HG03135 (cell line): ENCODE measurements around the gene CSNK1G2.

Experiments used
- ATAC-seq: cut with Tn5 transposase; IDR thresholded peaks from one replicate; pipeline ENCODE4 v1.9.1; 2021; ENCODE audit warnings: mild to moderate bottlenecking, moderate library complexity; ENCODE audit not compliant: unreplicated experiment

The CSNK1G2 gene

DNA sequence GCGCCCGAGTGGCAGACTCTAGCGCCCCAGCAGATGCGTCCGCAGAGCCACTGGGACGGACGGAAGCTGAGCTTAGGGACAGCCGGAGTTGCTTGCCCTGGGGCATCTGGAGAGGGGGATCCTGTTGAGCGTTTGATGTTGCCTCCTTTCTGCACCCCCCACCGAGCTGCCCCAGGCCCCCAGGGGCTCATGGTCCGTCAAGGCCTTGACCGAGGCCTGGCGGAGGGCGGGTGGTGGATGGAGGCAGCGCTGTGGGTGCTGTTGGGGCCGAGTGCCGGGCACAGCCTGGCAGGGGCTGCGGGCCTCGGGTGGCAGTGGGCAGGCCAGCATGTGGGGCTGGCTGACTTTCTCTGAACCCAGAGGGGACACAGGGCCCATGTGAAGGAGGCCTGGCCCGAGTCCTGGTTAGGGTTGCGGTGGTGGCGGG is 2.7 kb downstream of the CSNK1G2 start:
- ATAC-seq: no peak

GRCh38 chr19:1944088-1944915 is 3.3 kb downstream of the CSNK1G2 start:
- no peak for ATAC-seq

DNA sequence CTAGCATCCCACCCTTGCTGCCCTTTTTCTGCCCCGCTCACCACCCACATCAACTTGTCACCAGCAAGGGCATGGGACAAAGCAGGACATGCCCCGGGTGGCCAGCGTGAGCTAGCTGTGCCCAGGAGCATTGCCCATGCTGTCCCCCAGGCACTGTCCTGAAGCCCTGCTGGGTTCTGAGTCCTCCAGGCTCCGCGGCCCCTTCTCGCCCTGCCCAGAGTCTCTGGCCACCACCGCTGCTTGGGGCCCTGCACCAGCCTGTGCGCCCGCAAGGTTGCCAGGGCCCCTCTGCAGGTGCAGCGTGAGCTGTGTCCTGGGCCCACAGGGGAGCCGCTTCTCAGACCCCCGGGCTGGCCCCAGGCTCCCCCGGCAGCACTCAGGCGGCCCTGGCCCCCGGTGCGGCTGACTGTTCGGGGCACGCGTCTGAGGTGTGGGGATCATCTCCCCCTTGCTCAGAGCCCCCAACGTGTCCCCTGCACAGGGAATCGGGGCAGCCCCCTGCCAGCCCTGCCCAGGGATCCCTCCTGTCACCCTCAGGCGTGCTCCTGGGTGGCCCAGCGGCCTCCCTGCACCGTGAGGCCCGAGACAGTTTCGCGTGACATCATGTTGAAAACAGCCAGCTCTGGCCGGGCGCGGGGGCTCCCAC is 4.1 kb downstream of the CSNK1G2 start:
- no peak for ATAC-seq

DNA sequence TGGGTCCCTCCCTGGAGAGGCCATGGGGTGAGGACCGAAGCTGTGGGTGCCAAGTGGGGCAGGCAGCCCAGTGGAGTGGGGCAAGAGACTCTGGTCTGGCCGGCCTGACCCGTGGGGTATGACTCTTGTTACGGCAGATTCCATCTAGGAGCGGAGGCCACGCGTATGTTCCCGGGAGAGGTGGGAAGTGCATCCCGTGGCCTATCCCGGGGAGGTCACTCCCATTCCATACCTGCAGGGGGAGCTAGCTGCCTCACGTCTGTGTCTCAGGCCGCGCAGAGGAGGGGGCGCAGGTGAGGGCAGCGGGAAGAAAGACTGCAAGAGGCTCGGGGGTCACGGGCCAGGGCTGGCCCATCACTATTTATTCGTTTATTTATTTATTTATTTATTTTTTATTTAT is 4.9 kb downstream of the CSNK1G2 start:
- ATAC-seq: no peak

DNA sequence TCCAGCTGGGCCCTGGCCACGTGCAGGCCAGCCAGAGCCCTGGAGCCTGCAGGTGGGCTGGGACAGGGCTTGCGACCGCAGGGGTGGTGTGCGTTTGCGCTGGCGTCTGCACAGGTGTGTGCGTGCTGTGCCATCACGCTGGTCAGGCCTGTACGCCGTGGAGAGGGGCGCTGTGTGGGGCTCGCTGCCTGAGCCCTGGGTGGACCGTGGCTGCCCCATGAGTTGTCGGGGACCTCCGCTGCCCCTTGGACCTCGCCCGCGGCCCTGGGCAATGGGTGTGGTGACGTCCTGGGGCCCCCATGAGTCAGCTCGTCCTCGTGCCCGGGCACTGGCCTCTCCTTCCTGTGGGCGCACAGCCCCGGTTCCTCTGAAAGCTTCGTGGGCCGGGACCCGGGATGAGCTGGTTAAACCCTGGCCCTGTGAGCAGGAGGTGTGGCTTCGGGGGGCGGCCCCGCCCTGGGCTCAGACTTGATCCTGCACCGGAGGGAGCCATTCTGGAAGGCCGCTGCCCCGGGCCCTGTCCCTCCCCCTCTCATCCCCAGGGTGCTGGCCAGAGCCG is 6.8 kb downstream of the CSNK1G2 start:
- no peak for ATAC-seq

GRCh38 chr19:1949304-1950101 is 8.5 kb downstream of the CSNK1G2 start:
- no peak for ATAC-seq

DNA sequence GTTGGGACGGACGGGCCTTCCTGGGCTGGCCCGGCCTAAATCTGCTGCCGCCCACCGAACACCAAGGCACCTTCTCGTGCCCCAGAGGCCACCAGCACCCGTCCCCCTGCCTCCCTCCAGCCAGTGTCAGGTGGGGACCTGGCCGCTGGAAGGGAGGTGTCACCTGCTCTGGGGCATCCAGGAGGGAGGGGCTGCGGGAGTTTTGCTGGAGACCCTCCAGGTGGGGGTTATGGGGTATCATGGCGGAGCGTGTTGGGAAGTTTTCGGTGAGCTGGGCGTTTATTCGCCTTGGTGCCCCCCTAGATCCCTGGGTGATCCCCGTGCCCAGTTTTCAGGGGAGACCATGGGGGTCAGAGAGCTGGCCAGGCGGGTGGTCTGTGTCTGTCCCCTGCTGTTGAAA is 9.7 kb downstream of the CSNK1G2 start:
- no peak for ATAC-seq

GRCh38 chr19:1952635-1953034 is 11.7 kb downstream of the CSNK1G2 start:
- ATAC-seq: no peak

- ATAC-seq: no peak
Measured at GRCh38 chr19:1953037-1953436, 12.1 kb downstream of the CSNK1G2 start.

GRCh38 chr19:1953441-1954094 is 12.6 kb downstream of the CSNK1G2 start:
- no peak for ATAC-seq

DNA sequence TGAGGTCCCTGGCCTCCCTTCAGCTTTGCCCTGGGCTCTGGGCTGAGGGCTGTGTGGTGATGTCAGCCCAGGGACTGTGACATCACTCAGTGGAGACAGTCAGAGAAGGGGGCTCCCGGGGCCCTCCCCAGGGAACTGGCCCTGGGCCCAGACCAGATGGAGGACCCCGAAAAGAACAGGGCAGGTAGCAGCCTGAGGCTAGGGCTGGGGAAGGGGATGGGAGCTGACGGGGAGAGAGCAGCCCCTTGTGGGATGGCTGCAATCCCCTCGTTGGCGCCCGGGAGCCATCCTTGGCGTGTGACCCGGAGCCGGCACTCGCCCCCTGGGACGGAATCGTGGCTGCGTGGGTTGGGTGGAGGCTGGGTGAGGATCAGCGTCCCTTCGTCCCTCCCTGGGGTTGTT is 13.6 kb downstream of the CSNK1G2 start:
- ATAC-seq: no peak

DNA sequence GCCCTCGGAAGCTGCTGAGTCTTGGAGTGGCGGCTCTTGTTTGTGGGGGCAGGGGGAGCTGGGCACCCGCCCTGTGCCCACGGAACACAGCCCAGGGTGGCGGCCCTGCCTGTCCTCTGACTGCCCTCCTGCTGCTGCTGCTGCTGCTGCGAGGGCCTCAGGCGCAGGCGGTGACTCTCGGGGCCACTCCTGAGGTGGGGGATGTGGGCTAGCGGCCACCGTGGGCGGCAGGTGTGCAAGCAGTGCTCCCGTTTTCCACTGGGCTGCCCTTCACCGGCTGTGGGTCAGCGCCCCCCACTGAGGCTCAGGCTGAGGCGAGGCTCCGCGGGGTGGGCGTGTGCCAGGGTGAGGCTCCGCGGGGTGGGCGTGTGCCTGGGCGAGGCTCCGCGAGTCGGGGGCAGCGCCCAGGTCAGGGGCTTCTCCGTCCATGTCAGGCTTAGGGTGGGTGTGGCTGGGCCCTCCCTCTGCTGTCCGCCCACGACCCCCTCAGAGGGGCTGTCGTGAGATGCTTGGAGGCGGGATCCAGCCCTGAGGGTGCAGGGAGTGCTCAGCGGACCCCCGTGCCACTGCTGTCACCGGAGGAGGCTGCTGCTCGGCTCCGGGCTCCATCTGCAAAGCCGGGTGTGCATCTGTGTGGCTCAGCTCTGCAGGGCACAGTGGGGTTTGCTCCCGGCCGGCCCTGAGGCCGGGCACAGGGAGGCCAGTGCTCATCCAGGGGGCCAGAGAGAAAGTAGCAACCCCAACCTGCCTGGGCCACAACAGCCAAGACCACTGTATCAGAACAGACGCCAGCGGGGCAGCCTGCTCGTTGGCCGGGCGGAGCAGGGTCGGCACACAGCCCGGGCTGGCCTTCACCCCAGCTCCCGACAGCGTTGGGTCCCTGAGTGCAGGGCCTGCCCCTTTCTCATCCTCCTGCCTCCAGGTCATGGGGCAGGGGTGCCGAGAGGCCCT is 14.5 kb downstream of the CSNK1G2 start:
- no peak for ATAC-seq

- no peak for ATAC-seq
Measured at GRCh38 chr19:1956122-1956494, 15.1 kb downstream of the CSNK1G2 start.

DNA sequence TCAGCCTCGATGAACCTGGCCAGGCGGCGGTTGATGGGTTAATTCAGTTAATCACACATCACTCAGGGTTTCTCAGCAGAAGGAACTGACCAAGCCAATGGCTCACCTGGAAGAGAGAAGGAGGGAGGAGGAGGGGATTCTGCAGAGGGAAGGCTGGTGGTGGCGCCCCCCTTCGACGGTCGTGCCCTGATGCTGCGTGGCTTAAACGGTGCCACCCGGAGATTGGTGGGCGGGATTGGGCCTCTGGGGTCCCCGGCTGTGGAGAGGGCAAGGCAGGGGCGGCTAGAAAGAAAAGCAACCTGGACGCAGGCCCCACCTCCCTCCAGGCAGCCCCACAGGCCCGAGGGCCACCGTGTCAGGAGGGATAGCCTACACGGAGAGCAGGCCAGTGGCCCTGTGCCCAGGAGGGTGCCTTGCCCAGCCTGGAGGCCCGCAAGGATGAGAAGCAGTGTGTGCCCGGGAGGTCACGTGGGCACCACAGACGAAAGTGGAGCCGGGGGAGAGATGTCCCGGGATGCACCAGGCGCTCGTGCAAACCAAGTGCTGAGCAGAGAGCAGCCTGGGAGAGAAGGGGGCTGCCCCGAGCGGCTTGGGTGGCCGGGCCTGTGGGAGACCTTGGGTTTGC is 16.0 kb downstream of the CSNK1G2 start:
- ATAC-seq: no peak

DNA sequence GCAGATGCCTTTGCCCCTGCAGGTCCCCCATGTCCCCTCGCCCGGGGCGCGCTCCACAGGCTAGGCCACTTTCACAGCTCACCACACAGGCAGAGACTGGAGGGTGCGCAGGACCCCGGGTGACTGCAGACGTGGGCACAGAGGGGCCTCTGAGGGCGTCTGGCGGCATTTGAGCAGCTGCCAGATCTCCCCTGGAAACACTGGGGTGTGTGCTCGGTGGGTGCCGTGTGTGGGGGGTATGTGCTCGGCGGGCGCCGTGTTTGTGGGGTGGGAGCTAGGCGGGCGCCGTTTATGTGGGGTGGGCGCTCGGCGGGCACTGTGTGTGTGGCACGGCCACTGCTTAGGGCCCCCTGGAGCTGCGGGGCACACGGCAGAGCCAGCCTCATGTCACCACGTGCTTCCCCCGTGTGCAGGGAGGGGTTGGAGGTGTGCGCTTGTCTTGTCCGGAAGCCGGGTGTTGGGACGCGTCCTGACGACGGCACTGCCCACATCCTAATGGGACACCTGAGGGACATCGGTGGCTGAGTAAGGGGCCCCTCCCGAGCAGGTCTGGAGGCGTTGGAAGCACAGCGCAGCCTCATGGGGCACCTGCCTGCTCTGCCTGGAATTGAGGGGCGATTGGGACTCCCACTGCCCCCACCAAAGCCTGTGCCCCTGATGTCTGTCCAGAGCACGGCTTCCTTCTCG is 16.7 kb downstream of the CSNK1G2 start:
- no peak for ATAC-seq

GRCh38 chr19:1959928-1960589 is 19.1 kb downstream of the CSNK1G2 start:
- no peak for ATAC-seq

DNA sequence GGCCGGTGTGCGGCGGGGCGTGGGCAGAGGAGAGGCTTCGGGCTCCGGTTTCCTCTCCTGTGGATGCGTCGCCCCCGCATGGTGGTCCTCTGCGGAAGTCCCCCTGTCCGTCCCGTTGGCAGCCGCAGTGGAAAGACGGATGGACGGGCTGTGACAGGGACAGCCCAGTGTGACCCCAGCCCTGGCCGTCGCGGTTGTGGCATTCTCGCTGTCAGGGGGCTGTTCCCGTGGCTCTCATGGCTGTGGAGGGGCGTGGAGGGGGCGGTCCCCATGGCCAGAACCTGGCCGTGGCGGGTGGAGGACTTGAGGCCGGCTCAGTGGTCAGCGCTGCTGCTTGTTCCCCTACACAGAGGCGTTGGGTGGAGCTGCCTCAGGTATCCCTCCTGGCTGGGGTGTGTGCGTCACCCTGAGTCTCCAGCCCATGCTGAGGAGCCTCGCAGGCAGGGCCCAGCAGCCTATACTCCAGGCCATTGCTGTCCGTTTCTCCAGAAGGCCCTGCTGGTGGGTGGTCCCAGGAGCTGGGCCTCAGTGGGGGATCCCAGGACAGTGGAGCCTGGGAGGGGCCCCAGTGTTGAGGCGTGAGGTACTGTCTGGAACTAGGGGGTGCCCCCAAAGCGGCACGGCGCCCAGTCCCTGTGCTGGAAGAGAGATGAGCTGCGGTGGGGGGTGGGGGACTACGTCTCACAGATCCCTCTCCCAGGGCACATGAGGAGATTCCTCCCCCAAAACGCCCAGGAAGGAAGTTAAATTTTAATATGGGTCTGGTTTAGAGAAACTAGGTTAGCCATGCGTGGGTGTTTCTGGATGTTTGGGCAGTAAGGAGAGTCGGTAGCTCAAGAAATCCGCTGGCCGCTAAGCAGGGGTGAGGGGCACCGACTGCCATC is 20.3 kb downstream of the CSNK1G2 start:
- no peak for ATAC-seq
